H1 (cell line): ENCODE results near the gene PGLYRP2. TPM values are rescaled to one million over a fixed set of nuclear protein-coding genes. Genes with fewer than 3 reads are reported as not detected.
A peak's percentile ranks its signal among the peaks of the same experiment; 100 is the strongest.

ENCODE experiments used
- ATF2 ChIP-seq: IDR thresholded peaks from 2 replicates; pipeline ENCODE4 v1.6.1; 2012; ENCODE audit warnings: low read length, inconsistent platforms
- CHD1 ChIP-seq: IDR thresholded peaks from 2 replicates; pipeline ENCODE4 v1.6.1; 2012; ENCODE audit warnings: low read depth, low read length, improper control_type of control experiment
- EP300 ChIP-seq, 2 experiments: IDR thresholded peaks; 1 replicate in 1 of 2; 2 replicates in 1 of 2; pipeline ENCODE4 v1.6.1; 2011 to 2012; ENCODE audit warnings: low read depth in 2 of 2, low read length in 2 of 2, mild to moderate bottlenecking in 2 of 2, borderline replicate concordance in 1 of 2, inconsistent platforms in 1 of 2, moderate library complexity in 1 of 2
- FOSL1 ChIP-seq: IDR thresholded peaks from 2 replicates; pipeline ENCODE4 v1.6.1; 2011; ENCODE audit warnings: mild to moderate bottlenecking, low read depth, low read length, moderate library complexity; ENCODE audit not compliant: insufficient read depth
- HDAC2 ChIP-seq, 2 experiments: fragments of 300-600 bp in 1 of 2; sonication (generic) in 1 of 2; IDR thresholded peaks; 2 replicates each; pipeline ENCODE4 v1.6.1; 2011 to 2012; ENCODE audit warnings: low read depth in 2 of 2, low read length in 2 of 2, mild to moderate bottlenecking in 2 of 2, moderate library complexity in 2 of 2, borderline replicate concordance in 1 of 2, inconsistent platforms in 1 of 2
- JUN ChIP-seq: IDR thresholded peaks from 2 replicates; pipeline ENCODE4 v1.6.1; 2011; ENCODE audit warnings: low read depth, mild to moderate bottlenecking, improper control_type of control experiment, low read length
- JUND ChIP-seq: IDR thresholded peaks from 2 replicates; pipeline ENCODE4 v1.6.1; 2011; ENCODE audit warnings: mild to moderate bottlenecking, improper control_type of control experiment, low read length
- KDM4A ChIP-seq: IDR thresholded peaks from one replicate; pipeline ENCODE4 v1.7.1; 2012; ENCODE audit warnings: low read depth, mild to moderate bottlenecking, moderate library complexity, low read length, inconsistent platforms; ENCODE audit not compliant: severe bottlenecking
- KDM5A ChIP-seq: fragments of 200-600 bp; IDR thresholded peaks from 2 replicates; pipeline ENCODE4 v1.7.1; 2012; ENCODE audit warnings: mild to moderate bottlenecking, low read length, inconsistent platforms, mixed read lengths
- MAFK ChIP-seq: IDR thresholded peaks from 2 replicates; pipeline ENCODE4 v1.6.1; 2012; ENCODE audit warnings: low read depth, mild to moderate bottlenecking, improper control_type of control experiment, low read length
- PHF8 ChIP-seq: fragments of 200-600 bp; sonication (generic); conservative IDR thresholded peaks from 2 replicates; pipeline ENCODE4 v1.7.1; 2012; ENCODE audit warnings: low read depth, mild to moderate bottlenecking, inconsistent platforms, low read length, moderate library complexity
- POLR2AphosphoS5 ChIP-seq: IDR thresholded peaks from 2 replicates; pipeline ENCODE4 v1.6.1; 2011; ENCODE audit warnings: low read depth, low read length
- RNF2 ChIP-seq: fragments of 200-900, 300-1000 bp; sonication (generic); IDR thresholded peaks from 2 replicates; pipeline ENCODE4 v1.7.1; 2016; ENCODE audit warnings: borderline replicate concordance, low read depth, mild to moderate bottlenecking, antibody characterized with exemption, low read length; ENCODE audit not compliant: poor library complexity, severe bottlenecking; ENCODE audit errors: missing control alignments
- RXRA ChIP-seq: IDR thresholded peaks from 2 replicates; pipeline ENCODE4 v1.6.1; 2011; ENCODE audit warnings: low read depth, mild to moderate bottlenecking, low read length, moderate library complexity; ENCODE audit not compliant: insufficient read depth
- TBP ChIP-seq: IDR thresholded peaks from 2 replicates; pipeline ENCODE4 v1.6.1; 2011; ENCODE audit warnings: low read depth, low read length, improper control_type of control experiment
- TEAD4 ChIP-seq: IDR thresholded peaks from 2 replicates; pipeline ENCODE4 v1.6.1; 2012; ENCODE audit warnings: low read depth, low read length, inconsistent platforms, mixed read lengths
- USF2 ChIP-seq: IDR thresholded peaks from 2 replicates; pipeline ENCODE4 v1.6.1; 2011; ENCODE audit warnings: low read length, improper control_type of control experiment
- polyA plus RNA-seq, 7 experiments: library from polyadenylated mRNA; depleted of rRNA in 3 of 7; stranded (reverse) in 5 of 7; unstranded in 2 of 7; fragments of >200 nt in 5 of 7; fragments of 200-250 nt in 2 of 7; gene quantifications; 1 replicate in 5 of 7; 2 replicates in 1 of 7; 4 replicates in 1 of 7; pipeline versions ENCODE4 v1.2.1 to v1.2.3, GENCODE V29; 2011 to 2013; ENCODE audit warnings: missing spikeins in 2 of 7, mixed read lengths in 2 of 7
- total RNA-seq: library from RNA; stranded (reverse); fragmentation: NEBNext Ultra II Directional; extraction: Animal tissue kit (Norgen Biotek cat#: 25700); gene quantifications from 2 replicates; pipeline ENCODE4 v1.2.1, GENCODE V29; 2021
- TF ChIP-seq, protein P1 (sequence below): IDR thresholded peaks from 2 replicates; pipeline ENCODE4 v1.6.1; 2012; ENCODE audit warnings: inconsistent platforms

PGLYRP2 gene
- total and polyA plus RNA-seq, 2 of the 8 experiments (the other 6 are each of a cell fraction or from before 2014, with no cell fraction given), result not detected

GRCh38 chr19:15432629-15433518 is 46.4 kb downstream of the PGLYRP2 start (continued):
- TF ChIP-seq FOSL1 (peak; percentile 6; the same call in 1 of the 2 replicates), JUND (no peak), TEAD4 (no peak), CHD1 (no peak), MAFK (no peak), TBP (peak; percentile 49; the same call in 1 of the 2 replicates), HDAC2 (IDR thresholded peaks at IDR 0.05; ENCODE audit: borderline replicate concordance in 1 of 2, low read depth in 2 of 2, low read length in 2 of 2) (peak; percentile 45 to 97; a peak in 2 of 4 replicates), KDM5A (0 out of 2 replicates have a peak, but pooled peaks have one; percentile 11), RXRA (no peak), POLR2AphosphoS5 (peak; percentile 12; the same call in 1 of the 2 replicates), PHF8 (peak; percentile 21; the same call in 1 of the 2 replicates), KDM4A (peak; percentile 74), RNF2 (no peak), ATF2 (no peak), EP300 (IDR thresholded peaks at IDR 0.05; ENCODE audit: borderline replicate concordance in 1 of 2, low read depth in 2 of 2, low read length in 2 of 2) (peak in 1 of 2 experiments; percentile 90; a peak in 2 of 3 replicates), USF2 (no peak), JUN (no peak)
- TF ChIP-seq, protein P1, sequence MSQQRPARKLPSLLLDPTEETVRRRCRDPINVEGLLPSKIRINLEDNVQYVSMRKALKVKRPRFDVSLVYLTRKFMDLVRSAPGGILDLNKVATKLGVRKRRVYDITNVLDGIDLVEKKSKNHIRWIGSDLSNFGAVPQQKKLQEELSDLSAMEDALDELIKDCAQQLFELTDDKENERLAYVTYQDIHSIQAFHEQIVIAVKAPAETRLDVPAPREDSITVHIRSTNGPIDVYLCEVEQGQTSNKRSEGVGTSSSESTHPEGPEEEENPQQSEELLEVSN, result no peak
